H1 (cell line): ENCODE results near the gene OSBPL2. TPM values are rescaled to one million over a fixed set of nuclear protein-coding genes. Genes with fewer than 3 reads are reported as not detected.

Source experiments
- CTCF ChIA-PET: fragments of 300-600 bp; sonication (Branson Sonifier 250); formaldehyde crosslinking; loops from one replicate; lab custom pipeline; 2021; ENCODE audit not compliant: partially characterized antibody; lab: Charles Lee
- POLR2A ChIA-PET: fragments of 300-600 bp; sonication (Branson Sonifier 250); formaldehyde crosslinking; loops from one replicate; lab custom pipeline; 2021; ENCODE audit warnings: inconsistent platforms; ENCODE audit not compliant: partially characterized antibody; lab: Charles Lee
- DNase-seq, 2 experiments: peaks; one replicate each; pipeline versions ENCODE4 v3.0.0 to v3.0.0-alpha.2; 2010 to 2022; ENCODE audit warnings: low spot score in 2 of 2, low read depth in 1 of 2, mixed read lengths in 1 of 2
- FAIRE-seq: peaks from 2 replicates; lab custom pipeline; 2011; peaks lifted over from hg19 to GRCh38; lab: Jason Lieb, UNC
- H2AFZ ChIP-seq: 2 replicates; pipeline ENCODE4 v1.8.1; 2012; ENCODE audit warnings: low read length, inconsistent platforms
- H2AK5ac ChIP-seq: 2 replicates; pipeline ENCODE4 v1.6.1; 2013; ENCODE audit warnings: low read depth, low read length
- H2BK120ac ChIP-seq: replicated peaks from 2 replicates; pipeline ENCODE3; 2013; ENCODE audit warnings: low read depth, low read length, inconsistent platforms
- H2BK12ac ChIP-seq: 2 replicates; pipeline ENCODE4 v1.6.1; 2013; ENCODE audit warnings: low read depth, low read length
- H2BK15ac ChIP-seq: 2 replicates; pipeline ENCODE4 v1.6.1; 2013; ENCODE audit warnings: low read length
- H2BK20ac ChIP-seq: 2 replicates; pipeline ENCODE4 v1.6.1; 2013; ENCODE audit warnings: low read length
- H2BK5ac ChIP-seq: 2 replicates; pipeline ENCODE4 v1.6.1; 2013; ENCODE audit warnings: low read depth, low read length
- H3K14ac ChIP-seq: 2 replicates; pipeline ENCODE4 v1.6.1; 2013; ENCODE audit warnings: inconsistent platforms; ENCODE audit not compliant: insufficient read length
- H3K18ac ChIP-seq: 2 replicates; pipeline ENCODE4 v1.6.1; 2013; ENCODE audit warnings: low read length; ENCODE audit errors: extremely low read depth
- H3K23ac ChIP-seq: 2 replicates; pipeline ENCODE4 v1.6.1; 2013; ENCODE audit warnings: inconsistent platforms; ENCODE audit not compliant: insufficient read length
- H3K23me2 ChIP-seq: 2 replicates; pipeline ENCODE4 v1.6.1; 2013; ENCODE audit warnings: low read depth, low read length
- H3K27ac ChIP-seq: 2 replicates; pipeline ENCODE4 v1.6.1; 2011; ENCODE audit warnings: low read depth, low read length, inconsistent platforms
- H3K27me3 ChIP-seq, 4 experiments: replicated peaks in 1 of 4; 1 replicate in 1 of 4; 2 replicates in 3 of 4; pipeline versions ENCODE4 v1.6.1 to v1.8.1; 2011 to 2013; ENCODE audit warnings: low read length in 3 of 4, mild to moderate bottlenecking in 3 of 4, inconsistent platforms in 2 of 4, mixed read lengths in 2 of 4, moderate library complexity in 1 of 4; ENCODE audit not compliant: control insufficient read depth in 3 of 4, insufficient read depth in 3 of 4; ENCODE audit errors: extremely low read depth in 1 of 4
- H3K36me3 ChIP-seq, 4 experiments: 2 replicates each; pipeline versions ENCODE4 v1.6.1 to v1.8.1; 2011 to 2013; ENCODE audit warnings: mild to moderate bottlenecking in 4 of 4, low read length in 3 of 4, moderate library complexity in 2 of 4, control low read depth in 1 of 4, inconsistent platforms in 1 of 4; ENCODE audit not compliant: insufficient read depth in 4 of 4, control insufficient read depth in 2 of 4
- H3K4ac ChIP-seq: replicated peaks from 2 replicates; pipeline ENCODE3; 2013; ENCODE audit warnings: low read length, low read depth, mixed read lengths, inconsistent platforms; ENCODE audit not compliant: insufficient read length
- H3K4me1 ChIP-seq, 4 experiments: replicated peaks in 1 of 4; 1 replicate in 1 of 4; 2 replicates in 3 of 4; pipeline versions ENCODE4 v1.6.1 to v1.8.1; 2011 to 2013; ENCODE audit warnings: low read length in 3 of 4, inconsistent platforms in 2 of 4, mixed read lengths in 1 of 4; ENCODE audit not compliant: insufficient read depth in 4 of 4, control insufficient read depth in 3 of 4
- H3K4me2 ChIP-seq, 2 experiments: 2 replicates each; pipeline versions ENCODE4 v1.6.1 to v1.8.1; 2011 to 2013; ENCODE audit warnings: low read depth in 2 of 2, low read length in 2 of 2, control low read depth in 1 of 2, inconsistent platforms in 1 of 2, mild to moderate bottlenecking in 1 of 2; ENCODE audit not compliant: insufficient read depth in 1 of 2
- H3K4me3 ChIP-seq, 4 experiments: fragments of 200-600, 300-600 bp in 1 of 4; sonication (generic), shearing (Covaris generic), sonication (Bioruptor Twin) in 1 of 4; 2 replicates each; pipeline versions ENCODE4 v1.5.1 to v1.8.1; 2011 to 2016; ENCODE audit warnings: low read length in 4 of 4, low read depth in 3 of 4, control low read depth in 2 of 4, inconsistent platforms in 2 of 4, mild to moderate bottlenecking in 2 of 4, mixed read lengths in 1 of 4, moderate library complexity in 1 of 4; ENCODE audit not compliant: insufficient read depth in 2 of 4; ENCODE audit errors: extremely low read depth in 1 of 4
- H3K56ac ChIP-seq: replicated peaks from 2 replicates; pipeline ENCODE3; 2013; ENCODE audit warnings: low read depth, mild to moderate bottlenecking, mixed read lengths, low read length, inconsistent platforms; ENCODE audit not compliant: insufficient read length
- H3K79me1 ChIP-seq: 2 replicates; pipeline ENCODE4 v1.6.1; 2013; ENCODE audit warnings: low read depth, low read length, control low read depth
- H3K79me2 ChIP-seq, 2 experiments: 2 replicates each; pipeline versions ENCODE4 v1.6.1 to v1.8.1; 2012 to 2013; ENCODE audit warnings: low read length in 2 of 2, mild to moderate bottlenecking in 2 of 2, inconsistent platforms in 1 of 2; ENCODE audit not compliant: insufficient read depth in 2 of 2, control insufficient read depth in 1 of 2
- H3K9ac ChIP-seq, 4 experiments: replicated peaks in 1 of 4; 1 replicate in 1 of 4; 2 replicates in 3 of 4; pipeline versions ENCODE4 v1.6.1 to v1.8.1; 2011 to 2013; ENCODE audit warnings: low read depth in 3 of 4, low read length in 3 of 4, control low read depth in 2 of 4, mild to moderate bottlenecking in 2 of 4, moderate library complexity in 2 of 4, inconsistent platforms in 1 of 4; ENCODE audit errors: extremely low read depth in 1 of 4
- H3K9me3 ChIP-seq, 2 experiments: 2 replicates each; pipeline versions ENCODE4 v1.6.1 to v1.8.1; 2012 to 2013; ENCODE audit warnings: mild to moderate bottlenecking in 2 of 2, moderate library complexity in 2 of 2, control low read depth in 1 of 2, inconsistent platforms in 1 of 2, low read depth in 1 of 2, low read length in 1 of 2, mixed read lengths in 1 of 2; ENCODE audit not compliant: insufficient read depth in 2 of 2
- H4K20me1 ChIP-seq, 2 experiments: replicated peaks in 1 of 2; 2 replicates each; pipeline versions ENCODE3 to v1.8.1; 2011 to 2013; ENCODE audit warnings: inconsistent platforms in 2 of 2, low read length in 2 of 2, mild to moderate bottlenecking in 1 of 2; ENCODE audit not compliant: insufficient read depth in 2 of 2, control insufficient read depth in 1 of 2
- H4K5ac ChIP-seq: 2 replicates; pipeline ENCODE4 v1.6.1; 2013; ENCODE audit warnings: low read length, low read depth, mixed read lengths, inconsistent platforms; ENCODE audit not compliant: insufficient read length
- H4K8ac ChIP-seq: 2 replicates; pipeline ENCODE4 v1.8.0; 2013; ENCODE audit warnings: mild to moderate bottlenecking, moderate library complexity, low read length, inconsistent platforms; ENCODE audit not compliant: insufficient read depth; ENCODE audit errors: extremely low read depth
- H4K91ac ChIP-seq: replicated peaks from 2 replicates; pipeline ENCODE3; 2013; ENCODE audit warnings: low read length, mixed read lengths, inconsistent platforms; ENCODE audit not compliant: insufficient read length
- POLR2A ChIP-seq, 2 experiments: IDR thresholded peaks; 1 replicate in 1 of 2; 2 replicates in 1 of 2; pipeline ENCODE4 v1.6.1; 2011; ENCODE audit warnings: low read depth in 2 of 2, low read length in 2 of 2, mild to moderate bottlenecking in 2 of 2; ENCODE audit errors: control extremely low read depth in 1 of 2
- TAF1 ChIP-seq: IDR thresholded peaks from 2 replicates; pipeline ENCODE4 v1.6.1; 2011; ENCODE audit warnings: mild to moderate bottlenecking, low read depth, low read length
- WGBS, 2 experiments: shearing (Covaris generic) in 1 of 2; methylation state at CpG; one replicate each; pipeline versions ENCODE4 v1.1.6 to v1.1.7; 2013 to 2015; ENCODE audit warnings: low lambda C conversion rate in 2 of 2, mixed read lengths in 2 of 2, inconsistent platforms in 1 of 2, low coverage in 1 of 2, missing lambda C conversion rate in 1 of 2; ENCODE audit not compliant: insufficient replicate concordance in 2 of 2, insufficient coverage in 1 of 2, insufficient read length in 1 of 2; ENCODE audit errors: extremely low coverage in 1 of 2, missing lambda C conversion rate in 1 of 2; 5-methylcytosine and 5-hydroxymethylcytosine counted together
- polyA plus RNA-seq, 7 experiments: library from polyadenylated mRNA; depleted of rRNA in 3 of 7; stranded (reverse) in 5 of 7; unstranded in 2 of 7; fragments of >200 nt in 5 of 7; fragments of 200-250 nt in 2 of 7; gene quantifications; 1 replicate in 5 of 7; 2 replicates in 1 of 7; 4 replicates in 1 of 7; pipeline versions ENCODE4 v1.2.1 to v1.2.3, GENCODE V29; 2011 to 2013; ENCODE audit warnings: missing spikeins in 2 of 7, mixed read lengths in 2 of 7
- total RNA-seq: library from RNA; stranded (reverse); fragmentation: NEBNext Ultra II Directional; extraction: Animal tissue kit (Norgen Biotek cat#: 25700); gene quantifications from 2 replicates; pipeline ENCODE4 v1.2.1, GENCODE V29; 2021

Gene OSBPL2
- total and polyA plus RNA-seq, 2 of the 8 experiments (the other 6 are each of a cell fraction or from before 2014, with no cell fraction given), result 11.7 to 42.4 TPM

- 93% methylated on average over 10 of the region's 10 CpGs; no CpG with 5 or more reads in 1 of the 2 experiments for WGBS, 2 experiments
- POLR2A ChIA-PET, result no interaction called here
- no peak for FAIRE-seq
- TF ChIP-seq TAF1 (no peak), POLR2A (IDR thresholded peaks at IDR 0.05; ENCODE audit: control extremely low read depth in 1 of 2, low read depth in 2 of 2, low read length in 2 of 2) (no peak)
These were observed 42.6 kb upstream of the OSBPL2 start for GRCh38 chr20:62195736-62196135.

More at GRCh38 chr20:62195736-62196135, 42.6 kb upstream of the OSBPL2 start:
- H2BK20ac ChIP-seq, result no peak overlapping the region
- no peak overlapping the region for H4K91ac ChIP-seq
- H3K14ac ChIP-seq, result no peak overlapping the region
- H3K4me3 ChIP-seq, result no peak overlapping the region
- no peak overlapping the region for H4K5ac ChIP-seq
- no peak overlapping the region for H4K8ac ChIP-seq
- no peak overlapping the region for H3K9ac ChIP-seq
- no peak overlapping the region for H2BK5ac ChIP-seq
- no peaks in the 10 kb centered on the region for H3K27me3 ChIP-seq
- H3K23me2 ChIP-seq, result no peaks in the 10 kb centered on the region
- no peak overlapping the region for H3K4me2 ChIP-seq
- H3K18ac ChIP-seq, result no peak overlapping the region
- no peak overlapping the region for H2BK12ac ChIP-seq
- no peak overlapping the region for H3K56ac ChIP-seq
- H2BK15ac ChIP-seq, result no peak overlapping the region
- H2AFZ ChIP-seq, result no peak overlapping the region
- H3K36me3 ChIP-seq, result peaks cover 0 to 16% (median 7%) of the 10 kb centered on the region in 4 experiments; a peak in 6 of 8 replicates
- H3K4me1 ChIP-seq, result no peaks in the 10 kb centered on the region
- H3K4ac ChIP-seq, result no peak overlapping the region
- no peak for DNase-seq
- H3K27ac ChIP-seq, result no peak overlapping the region
- H3K79me2 ChIP-seq, result no peaks in the 10 kb centered on the region
- H3K23ac ChIP-seq, result no peak overlapping the region
- H2BK120ac ChIP-seq, result no peak overlapping the region
- no peaks in the 10 kb centered on the region for H3K9me3 ChIP-seq
- no peaks in the 10 kb centered on the region for H3K79me1 ChIP-seq
- H4K20me1 ChIP-seq, result peaks cover 2 to 4% of the 10 kb centered on the region in 2 experiments
- H2AK5ac ChIP-seq, result no peak overlapping the region
- CTCF ChIA-PET, result interaction anchor here (0.9 to 1.6 kb wide), 4 partner anchors 11 to 114 kb away, joined by 3 to 5 read pairs (median 4); no protein-coding TSS in a partner anchor
